A549 (cell line): ENCODE results near the gene CRIP2. TPM values are rescaled to one million over a fixed set of nuclear protein-coding genes. Genes with fewer than 3 reads are reported as not detected.

Source experiments
- ATAC-seq, 2 experiments: fragments of 200-7000 bp in 1 of 2; fragments of >200 bp in 1 of 2; cut with Nextera tagmentation in 1 of 2; cut with Tn5 transposase in 1 of 2; 3 replicates each; pipeline versions ENCODE4 v1.8.0 to v1.9.1; 2018 to 2020; ENCODE audit warnings: mild to moderate bottlenecking in 1 of 2, moderate library complexity in 1 of 2
- CTCF ChIA-PET: fragments of 300-600 bp; sonication (Branson Sonifier 250); formaldehyde crosslinking; extraction: SDS; loops from one replicate; lab custom pipeline; 2021; ENCODE audit warnings: antibody characterized with exemption, inconsistent platforms; lab: Yijun Ruan, JAX
- POLR2A ChIA-PET: fragments of 350-600 bp; formaldehyde crosslinking; extraction: SDS; loops from one replicate; lab custom pipeline; 2021; ENCODE audit warnings: antibody characterized with exemption, inconsistent platforms; lab: Yijun Ruan, JAX
- DNase-seq, 2 experiments: peaks; one replicate each; pipeline versions ENCODE4 v3.0.0 to v3.0.0-alpha.2; 2011 to 2016; ENCODE audit warnings: low read depth in 1 of 2, low spot score in 1 of 2
- FAIRE-seq: peaks from 2 replicates; lab custom pipeline; 2011; peaks lifted over from hg19 to GRCh38; lab: Jason Lieb, UNC
- H3K27ac ChIP-seq, 2 experiments: fragments of >200 bp; sonication (Bioruptor Twin); formaldehyde crosslinking; 3 replicates each; pipeline ENCODE4 v1.5.1; 2016 to 2017
- H3K4me1 ChIP-seq: fragments of >200 bp; sonication (Bioruptor Twin); formaldehyde crosslinking; 3 replicates; pipeline ENCODE4 v1.6.1; 2016
- H3K4me2 ChIP-seq: fragments of >200 bp; sonication (Bioruptor Twin); formaldehyde crosslinking; 3 replicates; pipeline ENCODE4 v1.6.1; 2016
- H3K4me3 ChIP-seq: fragments of >200 bp; sonication (Bioruptor Twin); formaldehyde crosslinking; 3 replicates; pipeline ENCODE4 v1.5.1; 2016
- H3K9me3 ChIP-seq: fragments of >200 bp; sonication (Bioruptor Twin); formaldehyde crosslinking; 3 replicates; pipeline ENCODE4 v1.6.1; 2016
- CEBPB ChIP-seq, 2 experiments: fragments of >200 bp in 1 of 2; sonication (Bioruptor Twin) in 1 of 2; formaldehyde crosslinking in 1 of 2; IDR thresholded peaks; 2 replicates each; pipeline ENCODE4 v1.6.1; 2012 to 2016
- E2F6 ChIP-seq: IDR thresholded peaks from 2 replicates; pipeline ENCODE4 v1.6.1; 2012; ENCODE audit warnings: low read depth, borderline replicate concordance
- FOSL2 ChIP-seq, 2 experiments: fragments of 450-650 bp in 1 of 2; fragments of >200 bp in 1 of 2; sonication (Bioruptor Twin) in 1 of 2; formaldehyde crosslinking; IDR thresholded peaks; 2 replicates each; pipeline versions ENCODE4 v1.5.0 to v1.6.1; 2016 to 2020; ENCODE audit warnings: mild to moderate bottlenecking in 1 of 2, moderate library complexity in 1 of 2
- GATA3 ChIP-seq: IDR thresholded peaks from 2 replicates; pipeline ENCODE4 v1.6.1; 2012; ENCODE audit warnings: borderline replicate concordance
- HES2 ChIP-seq: fragments of >200 bp; sonication (Bioruptor Twin); formaldehyde crosslinking; IDR thresholded peaks from 2 replicates; pipeline ENCODE4 v1.6.1; 2016
- HOXA7 ChIP-seq: fragments of 250-450 bp; sonication (Bioruptor Pico); IDR thresholded peaks from 2 replicates; pipeline ENCODE4 v1.5.0; 2020; ENCODE audit warnings: mild to moderate bottlenecking, moderate library complexity
- HOXB5 ChIP-seq: fragments of 250-450 bp; sonication (Bioruptor Pico); IDR thresholded peaks from 2 replicates; pipeline ENCODE4 v1.5.0; 2020; ENCODE audit warnings: mild to moderate bottlenecking, moderate library complexity
- JUN ChIP-seq, 2 experiments: fragments of >200 bp; sonication (Bioruptor Twin); formaldehyde crosslinking; IDR thresholded peaks; 2 replicates in 1 of 2; 3 replicates in 1 of 2; pipeline ENCODE4 v1.6.1; 2016 to 2017
- NFE2L2 ChIP-seq: fragments of 150-350 bp; conservative IDR thresholded peaks from 2 replicates; pipeline ENCODE4 v1.6.1; 2014; ENCODE audit warnings: low read length
- NPAS2 ChIP-seq: fragments of 250-450 bp; sonication (Bioruptor Pico); IDR thresholded peaks from 2 replicates; pipeline ENCODE4 v1.8.0; 2022; ENCODE audit warnings: mild to moderate bottlenecking, moderate library complexity, borderline replicate concordance
- PHF8 ChIP-seq: fragments of 200-600 bp; sonication (generic); IDR thresholded peaks from 2 replicates; pipeline ENCODE4 v1.6.1; 2016; ENCODE audit warnings: low read depth, mild to moderate bottlenecking, antibody characterized with exemption, moderate library complexity, borderline replicate concordance
- POLR2A ChIP-seq: IDR thresholded peaks from 2 replicates; pipeline ENCODE4 v1.6.1; 2012; ENCODE audit warnings: mild to moderate bottlenecking, low read length
- POLR2AphosphoS2 ChIP-seq: conservative IDR thresholded peaks from 2 replicates; pipeline ENCODE4 v1.6.1; 2012; ENCODE audit warnings: low read length, improper control_type of control experiment, inconsistent platforms
- RAD21 ChIP-seq, 2 experiments: fragments of >200 bp in 1 of 2; sonication (Bioruptor Twin) in 1 of 2; formaldehyde crosslinking in 1 of 2; IDR thresholded peaks in 1 of 2; conservative IDR thresholded peaks in 1 of 2; 2 replicates in 1 of 2; 3 replicates in 1 of 2; pipeline ENCODE4 v1.6.1; 2012 to 2018; ENCODE audit warnings: inconsistent platforms in 1 of 2
- RARB ChIP-seq: fragments of 250-450 bp; sonication (Bioruptor Pico); IDR thresholded peaks from 2 replicates; pipeline ENCODE4 v1.8.0; 2021; ENCODE audit warnings: mild to moderate bottlenecking, moderate library complexity
- RCOR1 ChIP-seq: fragments of 150-350 bp; IDR thresholded peaks from 2 replicates; pipeline ENCODE4 v1.6.1; 2014; ENCODE audit warnings: antibody characterized with exemption, low read length, low read depth
- RFX5 ChIP-seq: fragments of 450-650 bp; IDR thresholded peaks from 2 replicates; pipeline ENCODE4 v1.7.1; 2014; ENCODE audit warnings: antibody characterized with exemption, mild to moderate bottlenecking, moderate library complexity
- SREBF2 ChIP-seq: fragments of 450-650 bp; IDR thresholded peaks from 2 replicates; pipeline ENCODE4 v1.6.1; 2014; ENCODE audit warnings: mild to moderate bottlenecking, moderate library complexity
- USF2 ChIP-seq: fragments of 450-650 bp; IDR thresholded peaks from 2 replicates; pipeline ENCODE4 v1.6.1; 2014; ENCODE audit warnings: antibody characterized with exemption
- ZFP36 ChIP-seq: fragments of 450-650 bp; IDR thresholded peaks from 2 replicates; pipeline ENCODE4 v1.6.1; 2014; ENCODE audit warnings: borderline replicate concordance; ENCODE audit not compliant: partially characterized antibody
- ZNF302 ChIP-seq: fragments of 250-450 bp; sonication (Bioruptor Pico); IDR thresholded peaks from 2 replicates; pipeline ENCODE4 v1.9.0; 2021; ENCODE audit warnings: inconsistent platforms, mild to moderate bottlenecking, moderate library complexity
- ZSCAN20 ChIP-seq: fragments of 250-450 bp; sonication (Bioruptor Pico); IDR thresholded peaks from 2 replicates; pipeline ENCODE4 v1.8.0; 2022; ENCODE audit warnings: mild to moderate bottlenecking, moderate library complexity
- WGBS: methylation state at CpG from one replicate; pipeline ENCODE4 v1.1.6; 2017; ENCODE audit errors: missing lambda C conversion rate; 5-methylcytosine and 5-hydroxymethylcytosine counted together
- polyA plus RNA-seq, 4 experiments: library from polyadenylated mRNA; depleted of rRNA in 3 of 4; stranded (reverse); fragments of >200 nt; fragmentation: RNase III in 1 of 4; extraction: RNeasy Plus Mini Kit Qiagen cat#74134 plus additional on column Dnase treatment in 1 of 4; gene quantifications; 2 replicates in 3 of 4; 3 replicates in 1 of 4; pipeline ENCODE4 v1.2.3, GENCODE V29; 2011 to 2017

Gene CRIP2
- polyA plus RNA-seq, 2 of the 4 experiments (the other 2 are of a cell fraction) = 41.0 to 67.3 TPM

- 93% methylated on average over 12 of the region's 21 CpGs for WGBS
- no peaks in the 10 kb centered on the region for H3K9me3 ChIP-seq
- POLR2A ChIA-PET = no interaction called here
- TF ChIP-seq RAD21 (conservative IDR thresholded peaks at IDR 0.05 in 1 of 2, IDR thresholded peaks at IDR 0.05 in 1 of 2) = no peak
- TF ChIP-seq RFX5 = no peak
- TF ChIP-seq PHF8 = no peak
- no peak for TF ChIP-seq USF2
- TF ChIP-seq NPAS2 (CRISPR knock-in tag) = no peak
- no peak for TF ChIP-seq JUN (IDR thresholded peaks at IDR 0.05)
- TF ChIP-seq HES2 = no peak
- no peak for TF ChIP-seq GATA3
- TF ChIP-seq NFE2L2 = no peak
- no peak for TF ChIP-seq ZNF302 (CRISPR knock-in tag)
- TF ChIP-seq HOXA7 (CRISPR knock-in tag) = no peak
- TF ChIP-seq E2F6 = no peak
- no peak for TF ChIP-seq ZSCAN20 (CRISPR knock-in tag)
- no peak for TF ChIP-seq ZFP36
- TF ChIP-seq HOXB5 = no peak
- no peak for TF ChIP-seq POLR2A
- TF ChIP-seq, all 56 proteins: peak for 0
- Histone ChIP-seq H3K4me2 (peak overlapping the region; percentile 99), H3K4me3 (peak overlapping the region; percentile 82; the same call in 2 of the 3 replicates), H3K4me1 (peaks cover 75% of the 10 kb centered on the region), H3K27ac (peak overlapping the region in 1 of 2 experiments; percentile 97; a peak in 4 of 6 replicates)
- ATAC-seq (no peak), DNase-seq (no peak), FAIRE-seq (no peak)
- CTCF ChIA-PET = interaction anchor here (1.3 to 8.1 kb wide), 4 partner anchors 8 to 57 kb away, joined by 4 to 132 read pairs (median 6); partner anchors contain the start of gene TEDC1
These were observed 1.6 kb downstream of the CRIP2 start for GRCh38 chr14:105476097-105476830.

- WGBS = 87% methylated on average over 9 of the region's 16 CpGs
- ChIA-PET POLR2A (no interaction called here), CTCF (interaction anchor here (1.3 to 8.1 kb wide), 2 partner anchors 9 to 12 kb away, joined by 4 to 132 read pairs; partner anchors contain the start of gene TEDC1)
- Histone ChIP-seq H3K9me3 (no peaks in the 10 kb centered on the region), H3K27ac (peak overlapping the region in 1 of 2 experiments; percentile 97; a peak in 3 of 6 replicates), H3K4me2 (peak overlapping the region; percentile 99; the same call in 2 of the 3 replicates), H3K4me1 (peaks cover 74% of the 10 kb centered on the region), H3K4me3 (no peak overlapping the region)
- ATAC-seq (no peak), DNase-seq (no peak), FAIRE-seq (no peak)
- TF ChIP-seq POLR2AphosphoS2 = no peak
- no peak for TF ChIP-seq GATA3
- no peak for TF ChIP-seq FOSL2 (IDR thresholded peaks at IDR 0.05)
- TF ChIP-seq FOSL2 (CRISPR knock-in tag; IDR thresholded peaks at IDR 0.05) = no peak
- TF ChIP-seq RARB (CRISPR knock-in tag) = no peak
- TF ChIP-seq CEBPB (IDR thresholded peaks at IDR 0.05) = no peak
- TF ChIP-seq PHF8 = no peak
- no peak for TF ChIP-seq SREBF2
- TF ChIP-seq RCOR1 = no peak
These were observed 2.4 kb downstream of the CRIP2 start for GRCh38 chr14:105476831-105477659.
